Neural progenitor cell (in vitro differentiated cells): ENCODE measurements around the gene ASXL1. TPM values are rescaled to one million over a fixed set of nuclear protein-coding genes. Genes with fewer than 3 reads are reported as not detected.

Source experiments
- DNase-seq: peaks from one replicate; pipeline ENCODE4 v3.0.0-alpha.2; 2016; ENCODE audit warnings: low spot score
- H2AFZ ChIP-seq: fragments of 200-600 bp; sonication (generic); replicated peaks from 2 replicates; pipeline ENCODE4 v1.6.1; 2016; ENCODE audit warnings: antibody characterized with exemption
- H3F3A ChIP-seq: fragments of 200-600 bp; sonication (generic); 2 replicates; pipeline ENCODE4 v1.6.1; 2016; ENCODE audit warnings: antibody characterized with exemption, low read depth
- H3K27ac ChIP-seq: fragments of 200-600 bp; sonication (generic); 2 replicates; pipeline ENCODE4 v1.5.1; 2016; ENCODE audit warnings: mild to moderate bottlenecking
- H3K27me3 ChIP-seq: fragments of 200-600 bp; sonication (generic); 2 replicates; pipeline ENCODE4 v1.6.1; 2016; ENCODE audit warnings: mild to moderate bottlenecking, moderate library complexity
- H3K36me3 ChIP-seq: fragments of 200-600 bp; sonication (generic); 2 replicates; pipeline ENCODE4 v1.5.1; 2016
- H3K4me1 ChIP-seq: fragments of 200-600 bp; sonication (generic); 2 replicates; pipeline ENCODE4 v1.6.1; 2016; ENCODE audit warnings: mixed run types
- H3K4me2 ChIP-seq: fragments of 200-600 bp; sonication (generic); 2 replicates; pipeline ENCODE4 v1.6.1; 2016
- H3K4me3 ChIP-seq: fragments of 200-600 bp; sonication (generic); 2 replicates; pipeline ENCODE4 v1.5.1; 2016
- H3K79me2 ChIP-seq: fragments of 200-600 bp; sonication (generic); 2 replicates; pipeline ENCODE4 v1.6.1; 2016; ENCODE audit warnings: low read depth
- H3K9ac ChIP-seq: fragments of 200-600 bp; sonication (generic); 2 replicates; pipeline ENCODE4 v1.6.1; 2016
- H3K9me3 ChIP-seq: fragments of 200-600 bp; sonication (generic); 2 replicates; pipeline ENCODE4 v1.5.1; 2016; ENCODE audit warnings: low read depth
- H4K20me1 ChIP-seq: fragments of 200-600 bp; sonication (generic); 2 replicates; pipeline ENCODE4 v1.6.1; 2016; ENCODE audit warnings: low read depth
- H3K27ac Mint-ChIP-seq: 3 replicates; pipeline ENCODE4 v1.8.0; 2021; ENCODE audit warnings: mixed read lengths
- H3K27me3 Mint-ChIP-seq: 2 replicates; pipeline ENCODE4 v1.8.0; 2022; ENCODE audit warnings: low read depth, mild to moderate bottlenecking, inconsistent platforms, moderate library complexity, mixed read lengths; ENCODE audit not compliant: insufficient read depth
- H3K36me3 Mint-ChIP-seq: 3 replicates; pipeline ENCODE4 v1.8.0; 2021; ENCODE audit warnings: mixed read lengths
- H3K4me1 Mint-ChIP-seq: 3 replicates; pipeline ENCODE4 v1.8.0; 2021; ENCODE audit warnings: mixed read lengths
- H3K4me3 Mint-ChIP-seq: 3 replicates; pipeline ENCODE4 v1.8.0; 2021; ENCODE audit warnings: mild to moderate bottlenecking, moderate library complexity, mixed read lengths
- H3K9me3 Mint-ChIP-seq: 3 replicates; pipeline ENCODE4 v1.8.0; 2020; ENCODE audit warnings: mixed read lengths
- CTCF ChIP-seq: fragments of 200-600 bp; sonication (generic); IDR thresholded peaks from 2 replicates; pipeline ENCODE4 v1.5.1; 2017; ENCODE audit warnings: antibody characterized with exemption, mild to moderate bottlenecking
- EZH2 ChIP-seq: fragments of 200-600 bp; sonication (generic); IDR thresholded peaks from 2 replicates; pipeline ENCODE4 v1.6.1; 2017; ENCODE audit warnings: antibody characterized with exemption, mild to moderate bottlenecking, moderate library complexity
- EZH2phosphoT487 ChIP-seq: fragments of 200-600 bp; sonication (generic); IDR thresholded peaks from 2 replicates; pipeline ENCODE4 v1.6.1; 2017; ENCODE audit warnings: antibody characterized with exemption
- total RNA-seq: library from RNA; depleted of rRNA; stranded (reverse); fragments of >200 nt; gene quantifications from 2 replicates; pipeline ENCODE4 v1.2.3, GENCODE V29; 2015; ENCODE audit warnings: low replicate concordance

The ASXL1 gene
- total RNA-seq, 1 donor from 2014 or later, result 48.2 TPM

- no peak for DNase-seq
- H3K27me3 ChIP-seq, result no peaks in the 10 kb centered on the region
- Mint-ChIP-seq H3K36me3 (peaks cover 9% of the 10 kb centered on the region), H3K27ac (no peak overlapping the region), H3K27me3 (no peaks in the 10 kb centered on the region), H3K4me1 (peaks cover 23% of the 10 kb centered on the region), H3K4me3 (no peak overlapping the region), H3K9me3 (no peaks in the 10 kb centered on the region)
- H3K4me1 ChIP-seq, result no peaks in the 10 kb centered on the region
- H4K20me1 ChIP-seq, result peaks cover 34% of the 10 kb centered on the region
- TF ChIP-seq EZH2phosphoT487 (no peak), CTCF (no peak), EZH2 (no peak)
- no peaks in the 10 kb centered on the region for H3F3A ChIP-seq
- H3K4me3 ChIP-seq, result no peak overlapping the region
- no peak overlapping the region for H2AFZ ChIP-seq
- H3K9me3 ChIP-seq, result no peaks in the 10 kb centered on the region
- H3K4me2 ChIP-seq, result no peak overlapping the region
- no peaks in the 10 kb centered on the region for H3K36me3 ChIP-seq
- no peak overlapping the region for H3K27ac ChIP-seq
- H3K79me2 ChIP-seq, result peaks cover 50% of the 10 kb centered on the region
- no peak overlapping the region for H3K9ac ChIP-seq
Measured at GRCh38 chr20:32386091-32386490, 28.0 kb downstream of the ASXL1 start.

GRCh38 chr20:32387252-32387651 is 29.1 kb downstream of the ASXL1 start:
- H3K9me3 ChIP-seq, result no peaks in the 10 kb centered on the region
- H4K20me1 ChIP-seq, result peaks cover 29% of the 10 kb centered on the region
- Mint-ChIP-seq H3K9me3 (no peaks in the 10 kb centered on the region), H3K4me1 (peaks cover 23% of the 10 kb centered on the region), H3K27ac (no peak overlapping the region), H3K27me3 (no peaks in the 10 kb centered on the region), H3K36me3 (peaks cover 13% of the 10 kb centered on the region), H3K4me3 (no peak overlapping the region)
- no peak overlapping the region for H3K9ac ChIP-seq
- DNase-seq, result no peak
- H3K79me2 ChIP-seq, result peaks cover 48% of the 10 kb centered on the region
- no peak overlapping the region for H3K4me2 ChIP-seq
- no peak overlapping the region for H2AFZ ChIP-seq
- no peaks in the 10 kb centered on the region for H3F3A ChIP-seq
- H3K4me1 ChIP-seq, result no peaks in the 10 kb centered on the region
- H3K27me3 ChIP-seq, result no peaks in the 10 kb centered on the region
- H3K4me3 ChIP-seq, result no peak overlapping the region
- H3K36me3 ChIP-seq, result no peaks in the 10 kb centered on the region
- no peak for TF ChIP-seq EZH2phosphoT487
- no peak for TF ChIP-seq EZH2
- no peak for TF ChIP-seq CTCF
- no peak overlapping the region for H3K27ac ChIP-seq

GRCh38 chr20:32391003-32391402 is 32.9 kb downstream of the ASXL1 start:
- H3K27ac ChIP-seq, result no peak overlapping the region
- H4K20me1 ChIP-seq, result peaks cover 15% of the 10 kb centered on the region
- H3K4me3 ChIP-seq, result no peak overlapping the region
- H3K4me2 ChIP-seq, result no peak overlapping the region
- peaks cover under 1% of the 10 kb centered on the region for H3K4me1 Mint-ChIP-seq
- H3K36me3 Mint-ChIP-seq, result peaks cover 27% of the 10 kb centered on the region
- peaks cover 58% of the 10 kb centered on the region for H3K79me2 ChIP-seq
- no peaks in the 10 kb centered on the region for H3K9me3 ChIP-seq
- no peaks in the 10 kb centered on the region for H3K9me3 Mint-ChIP-seq
- TF ChIP-seq EZH2phosphoT487 (no peak), CTCF (no peak)
- no peak overlapping the region for H3K9ac ChIP-seq
- no peaks in the 10 kb centered on the region for H3K27me3 Mint-ChIP-seq
- no peaks in the 10 kb centered on the region for H3F3A ChIP-seq
- no peak overlapping the region for H2AFZ ChIP-seq
- no peak overlapping the region for H3K27ac Mint-ChIP-seq
- H3K4me3 Mint-ChIP-seq, result no peak overlapping the region
- no peaks in the 10 kb centered on the region for H3K27me3 ChIP-seq
- no peaks in the 10 kb centered on the region for H3K4me1 ChIP-seq
- H3K36me3 ChIP-seq, result no peaks in the 10 kb centered on the region
- no peak for DNase-seq
